ENCODE data around the gene CDKN2B. TPM values are rescaled to one million over a fixed set of nuclear protein-coding genes. Genes with fewer than 3 reads are reported as not detected.
A peak's percentile ranks its signal among the peaks of the same experiment; 100 is the strongest.

The CDKN2B gene
- total RNA-seq, 1 donor = 0.63 TPM

GRCh38 chr9:22010866-22011625, 1.9 kb upstream of the CDKN2B start:
- H3K9me3 ChIP-seq (ENCODE audit: low read depth, low read length) = no peaks in the 10 kb centered on the region
- peaks cover 63% of the 10 kb centered on the region for H3K27me3 ChIP-seq (ENCODE audit: insufficient read depth, low read length)
- peaks cover 16% of the 10 kb centered on the region for H3K4me1 ChIP-seq (ENCODE audit: insufficient read depth, low read length)
- H3K4me3 ChIP-seq (ENCODE audit: low read length) = no peak overlapping the region

- Histone ChIP-seq H3K4me1 (ENCODE audit: insufficient read depth, low read length) (peaks cover 27% of the 10 kb centered on the region), H3K4me3 (ENCODE audit: low read length) (peak overlapping the region; percentile 47), H3K9me3 (ENCODE audit: low read depth, low read length) (no peaks in the 10 kb centered on the region), H3K27me3 (ENCODE audit: insufficient read depth, low read length) (peaks cover 78% of the 10 kb centered on the region)
These were observed 382 bp upstream of the CDKN2B start for GRCh38 chr9:22009506-22009867.

- peaks cover 27% of the 10 kb centered on the region for H3K4me1 ChIP-seq (ENCODE audit: insufficient read depth, low read length)
- peaks cover 90% of the 10 kb centered on the region for H3K27me3 ChIP-seq (ENCODE audit: insufficient read depth, low read length)
- H3K9me3 ChIP-seq (ENCODE audit: low read depth, low read length) = no peaks in the 10 kb centered on the region
- peak overlapping the region; percentile 47 for H3K4me3 ChIP-seq (ENCODE audit: low read length)
These were observed 755 bp downstream of the CDKN2B start for GRCh38 chr9:22008384-22008716.

GRCh38 chr9:22005702-22006606, 3.2 kb downstream of the CDKN2B start:
- Histone ChIP-seq H3K4me1 (ENCODE audit: insufficient read depth, low read length) (peaks cover 27% of the 10 kb centered on the region), H3K9me3 (ENCODE audit: low read depth, low read length) (no peaks in the 10 kb centered on the region), H3K4me3 (ENCODE audit: low read length) (no peak overlapping the region), H3K27me3 (ENCODE audit: insufficient read depth, low read length) (peaks cover 99% of the 10 kb centered on the region)

GRCh38 chr9:22005021-22005701, 3.9 kb downstream of the CDKN2B start:
- Histone ChIP-seq H3K9me3 (ENCODE audit: low read depth, low read length) (no peaks in the 10 kb centered on the region), H3K4me1 (ENCODE audit: insufficient read depth, low read length) (peaks cover 27% of the 10 kb centered on the region), H3K4me3 (ENCODE audit: low read length) (no peak overlapping the region), H3K27me3 (ENCODE audit: insufficient read depth, low read length) (peaks cover 99% of the 10 kb centered on the region)

- no peak overlapping the region for H3K4me3 ChIP-seq (ENCODE audit: low read length)
- H3K4me1 ChIP-seq (ENCODE audit: insufficient read depth, low read length) = peaks cover 13% of the 10 kb centered on the region
- H3K27me3 ChIP-seq (ENCODE audit: insufficient read depth, low read length) = peaks cover 92% of the 10 kb centered on the region
- H3K9me3 ChIP-seq (ENCODE audit: low read depth, low read length) = no peaks in the 10 kb centered on the region
These were observed 7.1 kb downstream of the CDKN2B start for GRCh38 chr9:22002038-22002437.

GRCh38 chr9:21998026-21998425, 11.1 kb downstream of the CDKN2B start:
- H3K27me3 ChIP-seq (ENCODE audit: insufficient read depth, low read length) = peaks cover 67% of the 10 kb centered on the region
- no peaks in the 10 kb centered on the region for H3K9me3 ChIP-seq (ENCODE audit: low read depth, low read length)
- H3K4me3 ChIP-seq (ENCODE audit: low read length) = no peak overlapping the region
- peaks cover 20% of the 10 kb centered on the region for H3K4me1 ChIP-seq (ENCODE audit: insufficient read depth, low read length)

- Histone ChIP-seq H3K27me3 (ENCODE audit: insufficient read depth, low read length) (peaks cover 64% of the 10 kb centered on the region), H3K9me3 (ENCODE audit: low read depth, low read length) (no peaks in the 10 kb centered on the region), H3K4me3 (ENCODE audit: low read length) (no peak overlapping the region), H3K4me1 (ENCODE audit: insufficient read depth, low read length) (peaks cover 20% of the 10 kb centered on the region)
These were observed 11.6 kb downstream of the CDKN2B start for GRCh38 chr9:21997480-21997879.

- H3K27me3 ChIP-seq (ENCODE audit: insufficient read depth, low read length) = peaks cover 59% of the 10 kb centered on the region
- H3K9me3 ChIP-seq (ENCODE audit: low read depth, low read length) = no peaks in the 10 kb centered on the region
- H3K4me3 ChIP-seq (ENCODE audit: low read length) = no peak overlapping the region
- H3K4me1 ChIP-seq (ENCODE audit: insufficient read depth, low read length) = peaks cover 20% of the 10 kb centered on the region
These were observed 12.2 kb downstream of the CDKN2B start for GRCh38 chr9:21996858-21997257.

- peaks cover 20% of the 10 kb centered on the region for H3K4me1 ChIP-seq (ENCODE audit: insufficient read depth, low read length)
- peaks cover 59% of the 10 kb centered on the region for H3K27me3 ChIP-seq (ENCODE audit: insufficient read depth, low read length)
- no peak overlapping the region for H3K4me3 ChIP-seq (ENCODE audit: low read length)
- H3K9me3 ChIP-seq (ENCODE audit: low read depth, low read length) = no peaks in the 10 kb centered on the region
These were observed 12.7 kb downstream of the CDKN2B start for GRCh38 chr9:21996438-21996837.

GRCh38 chr9:21995666-21996398, 13.3 kb downstream of the CDKN2B start:
- Histone ChIP-seq H3K4me1 (ENCODE audit: insufficient read depth, low read length) (peaks cover 20% of the 10 kb centered on the region), H3K27me3 (ENCODE audit: insufficient read depth, low read length) (peaks cover 59% of the 10 kb centered on the region)

GRCh38 chr9:21995006-21995665, 14.0 kb downstream of the CDKN2B start:
- Histone ChIP-seq H3K4me3 (ENCODE audit: low read length) (peak overlapping the region; percentile 95), H3K4me1 (ENCODE audit: insufficient read depth, low read length) (peaks cover 20% of the 10 kb centered on the region), H3K9me3 (ENCODE audit: low read depth, low read length) (no peaks in the 10 kb centered on the region), H3K27me3 (ENCODE audit: insufficient read depth, low read length) (peaks cover 59% of the 10 kb centered on the region)

More at GRCh38 chr9:21995666-21996398, 13.3 kb downstream of the CDKN2B start:
- H3K9me3 ChIP-seq (ENCODE audit: low read depth, low read length) = no peaks in the 10 kb centered on the region
- H3K4me3 ChIP-seq (ENCODE audit: low read length) = peak overlapping the region; percentile 95

GRCh38 chr9:21994556-21995005, 14.5 kb downstream of the CDKN2B start, which contains the start of gene CDKN2B-AS1:
TSS of gene CDKN2B-AS1 (plus strand) at chr9:21994791.
- H3K27me3 ChIP-seq (ENCODE audit: insufficient read depth, low read length) = peaks cover 59% of the 10 kb centered on the region
- H3K9me3 ChIP-seq (ENCODE audit: low read depth, low read length) = no peaks in the 10 kb centered on the region
- peaks cover 20% of the 10 kb centered on the region for H3K4me1 ChIP-seq (ENCODE audit: insufficient read depth, low read length)
- peak within 1 kb of the TSS; percentile 95 for H3K4me3 ChIP-seq (ENCODE audit: low read length)

All from mononuclear cell (primary cell).